ENCODE results near the gene DCP2. TPM values are rescaled to one million over a fixed set of nuclear protein-coding genes. Genes with fewer than 3 reads are reported as not detected.

Gene DCP2
- polyA plus RNA-seq, 1 experiment = 18.4 TPM

GRCh38 chr5:113024076-113024697, 47.6 kb downstream of the DCP2 start:
- CTCF ChIA-PET = interaction anchor here (0.5 to 4.2 kb wide), 2 partner anchors 8 to 28 kb away, joined by 3 to 17 read pairs; no protein-coding TSS in a partner anchor
- POLR2A ChIA-PET = interaction anchor here (0.5 kb wide), 1 partner anchor 393 kb away, joined by 3 read pairs; no protein-coding TSS in a partner anchor

GRCh38 chr5:113025596-113025995, 49.0 kb downstream of the DCP2 start:
- no peak for TF ChIP-seq CTCF (IDR thresholded peaks at IDR 0.05; ENCODE audit: low read depth, low read length)
- Histone ChIP-seq H3K27ac (ENCODE audit: low read depth, low read length) (no peak overlapping the region), H3K9me3 (ENCODE audit: control insufficient read depth, insufficient read depth, low read length) (no peaks in the 10 kb centered on the region), H3K27me3 (ENCODE audit: control insufficient read depth, insufficient read depth, low read length) (no peaks in the 10 kb centered on the region), H3K4me3 (ENCODE audit: low read depth, low read length) (no peak overlapping the region)
- no peak for DNase-seq (ENCODE audit: low read depth, low spot score)
- POLR2A ChIA-PET = interaction anchor here (0.6 kb wide), 2 partner anchors 173 to 269 kb away, joined by 3 to 5 read pairs; no protein-coding TSS in a partner anchor
- CTCF ChIA-PET = interaction anchor here (1.2 to 4.2 kb wide), 2 partner anchors 30 to 581 kb away, joined by 3 to 17 read pairs; no protein-coding TSS in a partner anchor

More at GRCh38 chr5:113024076-113024697, 47.6 kb downstream of the DCP2 start:
- no peak for DNase-seq (ENCODE audit: low read depth, low spot score)
- Histone ChIP-seq H3K4me3 (ENCODE audit: low read depth, low read length) (no peak overlapping the region), H3K27me3 (ENCODE audit: control insufficient read depth, insufficient read depth, low read length) (no peaks in the 10 kb centered on the region), H3K9me3 (ENCODE audit: control insufficient read depth, insufficient read depth, low read length) (no peaks in the 10 kb centered on the region), H3K27ac (ENCODE audit: low read depth, low read length) (no peak overlapping the region)
- TF ChIP-seq CTCF (IDR thresholded peaks at IDR 0.05; ENCODE audit: low read depth, low read length) = no peak

- CTCF ChIA-PET = interaction anchor here (4.2 kb wide), 1 partner anchor 30 kb away, joined by 17 read pairs; no protein-coding TSS in a partner anchor
- Histone ChIP-seq H3K27ac (ENCODE audit: low read depth, low read length) (no peak overlapping the region), H3K9me3 (ENCODE audit: control insufficient read depth, insufficient read depth, low read length) (no peaks in the 10 kb centered on the region), H3K27me3 (ENCODE audit: control insufficient read depth, insufficient read depth, low read length) (no peaks in the 10 kb centered on the region), H3K4me3 (ENCODE audit: low read depth, low read length) (no peak overlapping the region)
- POLR2A ChIA-PET = no interaction called here
- no peak for TF ChIP-seq CTCF (IDR thresholded peaks at IDR 0.05; ENCODE audit: low read depth, low read length)
- no peak for DNase-seq (ENCODE audit: low read depth, low spot score)
These were observed 49.6 kb downstream of the DCP2 start for GRCh38 chr5:113026211-113026610.

- CTCF ChIA-PET = no interaction called here
- no peaks in the 10 kb centered on the region for H3K9me3 ChIP-seq (ENCODE audit: control insufficient read depth, insufficient read depth, low read length)
- no peak for TF ChIP-seq CTCF (IDR thresholded peaks at IDR 0.05; ENCODE audit: low read depth, low read length)
These were observed 50.4 kb downstream of the DCP2 start for GRCh38 chr5:113027015-113027414.

GRCh38 chr5:113027431-113027830, 50.8 kb downstream of the DCP2 start:
- DNase-seq (ENCODE audit: low read depth, low spot score) = no peak
- Histone ChIP-seq H3K4me3 (ENCODE audit: low read depth, low read length) (no peak overlapping the region), H3K27me3 (ENCODE audit: control insufficient read depth, insufficient read depth, low read length) (no peaks in the 10 kb centered on the region), H3K9me3 (ENCODE audit: control insufficient read depth, insufficient read depth, low read length) (no peaks in the 10 kb centered on the region), H3K27ac (ENCODE audit: low read depth, low read length) (no peak overlapping the region)
- CTCF ChIA-PET = no interaction called here
- POLR2A ChIA-PET = no interaction called here
- TF ChIP-seq CTCF (IDR thresholded peaks at IDR 0.05; ENCODE audit: low read depth, low read length) = no peak

More at GRCh38 chr5:113027015-113027414, 50.4 kb downstream of the DCP2 start:
- Histone ChIP-seq H3K27me3 (ENCODE audit: control insufficient read depth, insufficient read depth, low read length) (no peaks in the 10 kb centered on the region), H3K27ac (ENCODE audit: low read depth, low read length) (no peak overlapping the region), H3K4me3 (ENCODE audit: low read depth, low read length) (no peak overlapping the region)
- no peak for DNase-seq (ENCODE audit: low read depth, low spot score)
- POLR2A ChIA-PET = no interaction called here

Data from AG04450 (cell line).